Measurements from ENCODE around the gene RENBP. TPM values are rescaled to one million over a fixed set of nuclear protein-coding genes. Genes with fewer than 3 reads are reported as not detected.

RENBP gene
- total RNA-seq, 2 donors from 2014 or later, result 0.66 to 6.0 TPM

DNA sequence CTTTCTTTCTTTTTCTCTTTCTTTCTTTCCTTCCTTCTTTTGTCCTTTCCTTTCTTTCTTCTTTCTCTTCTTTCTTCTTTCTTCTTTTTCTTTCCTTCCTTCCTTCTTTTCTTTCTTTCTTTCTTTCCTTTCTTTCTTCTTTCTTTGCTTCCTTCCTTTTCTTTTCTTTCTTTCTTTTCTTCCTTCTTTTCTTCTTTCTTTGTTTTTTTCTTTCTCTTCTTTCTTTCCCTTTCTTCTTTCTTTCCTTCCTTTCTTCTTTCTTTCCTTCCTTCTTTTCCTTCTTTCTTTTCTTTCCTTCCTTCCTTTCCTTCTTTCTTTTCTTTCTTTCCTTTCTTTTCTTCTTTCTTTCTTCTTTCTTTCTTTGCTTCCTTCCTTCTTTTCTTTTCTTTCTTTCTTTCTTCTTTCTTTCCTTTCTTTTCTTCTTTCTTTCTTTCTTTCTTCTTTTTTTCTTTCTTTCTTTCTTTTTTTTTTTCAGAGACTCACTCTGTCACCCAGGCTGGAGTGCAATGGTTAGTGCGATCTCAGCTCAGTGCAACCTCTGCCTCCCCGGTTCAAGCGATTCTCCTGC is 46.7 kb upstream of the RENBP start:
- WGBS, 2 donors, result 97 to 100% methylated on average over 3 of the region's 3 CpGs

DNA sequence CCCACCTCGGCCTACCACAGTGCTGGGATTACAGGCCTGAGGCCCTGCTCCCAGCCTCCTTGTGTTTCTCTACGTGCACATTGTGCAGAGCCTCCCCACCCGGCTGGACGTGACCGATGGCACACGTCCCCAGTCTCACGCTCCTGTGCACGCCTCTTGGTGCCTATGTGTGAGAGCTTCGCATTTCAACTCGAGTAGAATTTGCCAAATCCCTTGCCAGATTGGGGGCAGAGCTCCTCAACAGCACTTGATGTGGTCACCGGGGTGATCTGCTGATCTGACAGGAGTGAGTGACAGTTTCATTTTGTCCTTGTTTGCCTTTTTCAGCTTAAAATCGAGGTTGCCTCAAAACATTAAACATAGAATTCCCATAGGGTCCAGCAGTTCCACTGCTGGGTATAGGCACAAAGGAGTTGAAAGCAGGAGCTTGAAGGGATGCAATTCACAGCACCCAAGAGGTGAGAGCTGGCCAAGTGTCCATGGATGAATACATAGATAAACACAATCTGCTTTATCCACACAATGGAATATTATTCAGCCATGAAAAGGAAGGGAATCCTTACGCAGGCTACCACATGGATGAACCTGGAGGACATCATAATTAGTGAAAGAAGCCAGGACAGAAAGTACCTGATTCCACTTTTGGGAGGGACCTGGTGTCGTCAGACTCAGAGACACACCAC is 45.7 kb upstream of the RENBP start:
- TF ChIP-seq, protein P1, sequence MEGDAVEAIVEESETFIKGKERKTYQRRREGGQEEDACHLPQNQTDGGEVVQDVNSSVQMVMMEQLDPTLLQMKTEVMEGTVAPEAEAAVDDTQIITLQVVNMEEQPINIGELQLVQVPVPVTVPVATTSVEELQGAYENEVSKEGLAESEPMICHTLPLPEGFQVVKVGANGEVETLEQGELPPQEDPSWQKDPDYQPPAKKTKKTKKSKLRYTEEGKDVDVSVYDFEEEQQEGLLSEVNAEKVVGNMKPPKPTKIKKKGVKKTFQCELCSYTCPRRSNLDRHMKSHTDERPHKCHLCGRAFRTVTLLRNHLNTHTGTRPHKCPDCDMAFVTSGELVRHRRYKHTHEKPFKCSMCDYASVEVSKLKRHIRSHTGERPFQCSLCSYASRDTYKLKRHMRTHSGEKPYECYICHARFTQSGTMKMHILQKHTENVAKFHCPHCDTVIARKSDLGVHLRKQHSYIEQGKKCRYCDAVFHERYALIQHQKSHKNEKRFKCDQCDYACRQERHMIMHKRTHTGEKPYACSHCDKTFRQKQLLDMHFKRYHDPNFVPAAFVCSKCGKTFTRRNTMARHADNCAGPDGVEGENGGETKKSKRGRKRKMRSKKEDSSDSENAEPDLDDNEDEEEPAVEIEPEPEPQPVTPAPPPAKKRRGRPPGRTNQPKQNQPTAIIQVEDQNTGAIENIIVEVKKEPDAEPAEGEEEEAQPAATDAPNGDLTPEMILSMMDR (IDR thresholded peaks at IDR 0.05), result no peak
- TF ChIP-seq POLR2A (IDR thresholded peaks at IDR 0.05), result no peak
- Histone ChIP-seq H3K9me3 (no peaks in the 10 kb centered on the region), H3K4me3 (no peak overlapping the region), H3K27ac (no peak overlapping the region), H3K27me3 (no peaks in the 10 kb centered on the region), H3K36me3 (replicated peaks in 1 of 2; ENCODE audit: insufficient read depth in 1 of 2, low read depth in 2 of 2) (no peaks in the 10 kb centered on the region), H3K4me1 (peaks cover 14% of the 10 kb centered on the region)
- WGBS, 2 donors, result 90 to 100% methylated on average over 3 to 14 of the region's 14 CpGs
- ATAC-seq (no peak), DNase-seq (no peak)
- intact Hi-C loops (cut with DNase I), result no loop called here

More for the DNA sequence above, 46.7 kb upstream of the RENBP start:
- TF ChIP-seq POLR2A (IDR thresholded peaks at IDR 0.05), result no peak
- TF ChIP-seq, protein P1 (IDR thresholded peaks at IDR 0.05), result no peak
- no peak overlapping the region for H3K4me3 ChIP-seq
- H3K27ac ChIP-seq, result no peak overlapping the region
- H3K9me3 ChIP-seq, result no peaks in the 10 kb centered on the region
- no peaks in the 10 kb centered on the region for H3K36me3 ChIP-seq (replicated peaks in 1 of 2; ENCODE audit: insufficient read depth in 1 of 2, low read depth in 2 of 2)
- H3K27me3 ChIP-seq, result no peaks in the 10 kb centered on the region
- DNase-seq (no peak), ATAC-seq (no peak)
- intact Hi-C loops (cut with DNase I), result no loop called here
- H3K4me1 ChIP-seq, result peaks cover 6% of the 10 kb centered on the region

DNA sequence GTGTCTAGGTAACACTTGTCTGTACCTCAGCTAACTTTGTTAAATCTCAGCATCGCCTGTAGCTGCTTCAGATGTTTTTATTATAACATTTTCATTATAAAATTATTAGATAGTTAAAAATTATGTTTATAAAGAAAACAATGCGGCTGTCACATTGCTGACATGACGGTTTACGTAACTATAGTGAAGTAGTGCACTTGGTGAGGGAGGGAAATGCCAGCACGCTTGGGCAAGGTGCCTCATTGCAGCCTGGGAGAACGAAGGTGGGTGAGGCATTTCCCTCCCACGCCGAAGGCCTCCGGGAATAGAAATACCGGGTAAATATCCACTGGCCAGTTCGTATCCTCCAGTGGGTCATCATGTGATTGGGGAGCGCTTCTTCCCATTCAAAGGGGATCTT is 44.0 kb upstream of the RENBP start:
- no peak for DNase-seq
- ATAC-seq, result no peak
- Histone ChIP-seq H3K4me3 (no peak overlapping the region), H3K27me3 (no peaks in the 10 kb centered on the region), H3K4me1 (peaks cover 26% of the 10 kb centered on the region), H3K27ac (no peak overlapping the region), H3K9me3 (no peaks in the 10 kb centered on the region), H3K36me3 (replicated peaks in 1 of 2; ENCODE audit: insufficient read depth in 1 of 2, low read depth in 2 of 2) (no peaks in the 10 kb centered on the region)
- WGBS, 2 donors, result 88% methylated on average over 11 to 12 of the region's 12 CpGs
- no peak for TF ChIP-seq POLR2A (IDR thresholded peaks at IDR 0.05)
- TF ChIP-seq, protein P1 (IDR thresholded peaks at IDR 0.05), result no peak
- intact Hi-C loops (cut with DNase I), result no loop called here

DNA sequence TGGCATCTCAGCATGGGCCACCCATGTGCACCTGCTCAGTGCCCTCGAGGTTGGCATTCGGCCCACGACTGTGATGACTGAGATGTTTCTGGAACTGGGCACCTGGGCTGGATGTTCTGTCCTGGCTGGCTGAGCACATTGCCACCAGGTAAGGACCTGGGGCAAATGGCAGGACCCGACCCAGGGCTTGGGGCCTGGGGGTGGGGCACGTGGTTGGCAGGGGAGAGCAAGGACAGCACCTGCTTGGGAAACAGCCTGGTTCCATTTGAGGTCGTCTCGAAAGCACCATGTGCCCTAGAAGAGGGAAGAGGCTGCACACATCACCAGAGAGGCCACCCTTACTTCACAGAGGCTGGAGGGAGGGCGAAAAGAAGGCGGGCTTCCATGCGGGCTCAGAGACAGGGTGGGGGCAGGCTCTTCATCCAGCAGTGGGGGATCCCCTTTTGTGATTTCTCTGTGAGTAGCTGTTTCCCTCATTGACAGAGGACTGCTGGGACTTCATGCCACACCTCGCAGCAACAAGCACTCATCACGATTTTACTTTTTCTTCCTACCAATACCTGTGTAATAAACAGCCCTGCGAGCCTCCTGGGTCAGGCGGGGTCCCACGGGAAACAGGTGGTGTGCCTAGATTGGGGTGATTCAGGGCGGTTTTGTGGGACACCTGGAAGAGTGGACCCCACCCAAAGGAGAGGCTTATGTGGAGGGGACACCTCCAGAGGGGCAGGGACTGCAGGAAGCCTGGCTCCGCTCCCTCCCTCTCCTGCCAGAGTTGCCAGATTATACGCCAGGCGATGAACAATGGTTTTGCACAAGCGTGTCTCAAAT is 40.1 kb upstream of the RENBP start:
- Histone ChIP-seq H3K4me1 (peaks cover 35% of the 10 kb centered on the region), H3K9me3 (no peaks in the 10 kb centered on the region), H3K27ac (peak overlapping the region; percentile 46 to 83 (median 72)), H3K27me3 (no peaks in the 10 kb centered on the region), H3K36me3 (replicated peaks in 1 of 2; ENCODE audit: insufficient read depth in 1 of 2, low read depth in 2 of 2) (no peaks in the 10 kb centered on the region), H3K4me3 (no peak overlapping the region)
- 51 to 89% methylated on average over 4 to 16 of the region's 20 CpGs for WGBS, 2 donors
- ATAC-seq (no peak), DNase-seq (peak in 3 of 4 donors; percentile 39 to 53 (median 50))
- TF ChIP-seq POLR2A (IDR thresholded peaks at IDR 0.05), result no peak
- TF ChIP-seq, protein P1 (IDR thresholded peaks at IDR 0.05), result no peak
- intact Hi-C loops (cut with DNase I), result no loop called here

Measured in body of pancreas (tissue), 4 donors.